Measurements from ENCODE around the gene CLASP1. TPM values are rescaled to one million over a fixed set of nuclear protein-coding genes. Genes with fewer than 3 reads are reported as not detected.
A peak's percentile ranks its signal among the peaks of the same experiment; 100 is the strongest.

The CLASP1 gene
- total and polyA plus RNA-seq, 2 experiments from 2014 or later = 16.6 to 56.3 TPM

DNA sequence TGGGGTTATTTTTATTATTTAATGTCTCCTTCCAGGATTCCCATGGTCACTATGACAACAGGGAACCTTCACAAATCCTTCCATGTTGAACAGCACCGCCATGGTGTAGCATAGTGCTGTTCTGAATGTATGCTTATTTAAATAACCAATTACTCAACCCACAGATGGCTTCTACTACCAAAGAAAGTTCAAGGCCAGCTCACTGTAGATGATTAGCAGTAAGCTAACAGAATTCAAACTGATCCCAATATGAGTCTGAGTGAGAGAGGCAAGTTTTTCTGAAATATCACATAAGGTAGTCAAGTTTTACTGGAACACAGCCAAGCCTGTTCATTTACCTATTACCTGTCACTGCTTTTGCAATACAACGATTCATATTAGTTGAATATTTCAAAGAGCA, 51.2 kb downstream of the CLASP1 start:
- H3K27ac Mint-ChIP-seq = no peak overlapping the region
- Histone ChIP-seq H3K27ac (ENCODE audit: low read depth) (0 out of 2 replicates have a peak overlapping the region, but pooled peaks have one; percentile 28), H3K36me3 (ENCODE audit: insufficient read depth) (no peaks in the 10 kb centered on the region), H3K4me1 (ENCODE audit: insufficient read depth) (0 out of 2 replicates have a peak, but pooled peaks cover 6% of the 10 kb centered on the region), H3K4me2 (no peak overlapping the region), H3K27me3 (ENCODE audit: insufficient read depth) (no peaks in the 10 kb centered on the region), H3K79me2 (replicated peaks; ENCODE audit: insufficient read depth) (peaks cover 89% of the 10 kb centered on the region), H3K9me2 (ENCODE audit: insufficient read depth) (no peaks in the 10 kb centered on the region), H3K4me3 (no peak overlapping the region), H2AFZ (no peak overlapping the region), H4K20me1 (replicated peaks; ENCODE audit: insufficient read depth) (peaks cover 7% of the 10 kb centered on the region), H3F3A (replicated peaks; ENCODE audit: low read depth) (no peaks in the 10 kb centered on the region; the same call in 1 of the 2 replicates)
- peaks cover 3% of the 10 kb centered on the region for H3K27me3 Mint-ChIP-seq (ENCODE audit: insufficient read depth, low read depth, poor library complexity)
- no peaks in the 10 kb centered on the region for H3K9me3 Mint-ChIP-seq
- no peak overlapping the region for H3K4me3 Mint-ChIP-seq
- DNase-seq (ENCODE audit: low spot score) = no peak
- peaks cover under 1% of the 10 kb centered on the region; the same call in 1 of the 3 replicates for H3K36me3 Mint-ChIP-seq (ENCODE audit: low read depth)
- ATAC-seq = no peak
- no peak for TF ChIP-seq EZH2 (IDR thresholded peaks at IDR 0.05; ENCODE audit: low read depth, unreplicated experiment)
- TF ChIP-seq CREB1 (CRISPR knock-in tag; IDR thresholded peaks at IDR 0.05; ENCODE audit: low read depth) = no peak
- no peak for TF ChIP-seq NANOG (IDR thresholded peaks at IDR 0.05; ENCODE audit: borderline replicate concordance)
- TF ChIP-seq EZH2phosphoT487 (IDR thresholded peaks at IDR 0.05; ENCODE audit: unreplicated experiment) = no peak
- no peak for TF ChIP-seq REST (IDR thresholded peaks at IDR 0.05; ENCODE audit: unreplicated experiment)
- no peak for TF ChIP-seq ZNF331 (CRISPR knock-in tag; IDR thresholded peaks at IDR 0.05; ENCODE audit: low read depth)
- no peak for TF ChIP-seq ETS1 (IDR thresholded peaks at IDR 0.05)
- H3K4me1 Mint-ChIP-seq = peaks cover 12% of the 10 kb centered on the region; the same call in 2 of the 3 replicates

DNA sequence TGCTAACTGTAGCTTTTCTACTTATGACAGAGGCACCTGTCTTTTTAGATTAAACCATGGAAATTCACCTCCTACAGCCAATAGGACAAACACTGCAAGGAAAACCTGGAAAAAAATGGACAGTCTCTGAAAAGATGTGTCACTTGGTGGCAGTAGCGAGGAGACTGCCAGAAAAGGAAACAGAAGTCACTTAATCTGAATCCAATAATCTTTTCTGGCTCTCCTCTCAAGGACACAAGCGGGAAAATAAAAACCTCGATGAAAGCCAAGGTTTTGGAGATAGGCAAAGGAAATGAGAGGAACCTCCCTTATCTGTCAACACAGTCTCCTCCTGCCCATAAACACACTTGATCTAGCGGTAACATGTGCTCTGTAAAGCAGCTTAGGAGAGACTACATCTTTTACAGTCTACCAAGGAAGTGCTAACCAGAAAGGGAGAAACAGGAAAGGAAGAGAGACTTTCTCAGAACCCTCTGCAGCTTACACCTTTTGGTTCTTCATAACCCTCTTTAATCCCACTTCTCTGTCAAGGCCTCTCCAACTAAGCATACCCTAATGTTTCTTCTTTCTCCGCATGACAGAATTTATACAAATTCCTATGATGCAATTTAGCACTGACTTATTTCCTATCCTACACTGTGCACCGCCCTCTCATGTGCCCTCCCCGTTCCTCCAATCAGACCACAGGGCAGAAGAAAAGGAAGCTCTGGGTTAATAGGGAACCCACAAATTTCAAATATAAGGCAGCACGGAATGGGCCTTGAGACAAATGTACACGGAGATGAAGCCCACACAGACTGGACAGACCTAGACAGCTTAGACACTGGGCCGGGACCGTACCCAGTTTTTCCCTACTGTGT, 52.8 kb downstream of the CLASP1 start:
- Histone ChIP-seq H3K9me2 (ENCODE audit: insufficient read depth) (no peaks in the 10 kb centered on the region), H3K27ac (ENCODE audit: low read depth) (peak overlapping the region; percentile 11; the same call in 1 of the 2 replicates), H4K20me1 (replicated peaks; ENCODE audit: insufficient read depth) (peaks cover 12% of the 10 kb centered on the region; the same call in 1 of the 2 replicates), H3K27me3 (ENCODE audit: insufficient read depth) (no peaks in the 10 kb centered on the region), H3K36me3 (ENCODE audit: insufficient read depth) (no peaks in the 10 kb centered on the region), H3K4me3 (no peak overlapping the region), H3K4me1 (ENCODE audit: insufficient read depth) (0 out of 2 replicates have a peak, but pooled peaks cover 6% of the 10 kb centered on the region), H3K4me2 (no peak overlapping the region), H3K79me2 (replicated peaks; ENCODE audit: insufficient read depth) (peaks cover 87% of the 10 kb centered on the region), H2AFZ (no peak overlapping the region), H3F3A (replicated peaks; ENCODE audit: low read depth) (no peaks in the 10 kb centered on the region; the same call in 1 of the 2 replicates)
- TF ChIP-seq ETS1 (IDR thresholded peaks at IDR 0.05) (no peak), CTCF (conservative IDR thresholded peaks at IDR 0.05; ENCODE audit: low read depth in 2 of 2) (peak; percentile 61)
- no peak overlapping the region; the same call in 2 of the 3 replicates for H3K4me3 Mint-ChIP-seq
- peak; percentile 60 for DNase-seq (ENCODE audit: low spot score)
- no peaks in the 10 kb centered on the region for H3K9me3 Mint-ChIP-seq
- ATAC-seq = peak; percentile 59
- peaks cover 3% of the 10 kb centered on the region; the same call in 1 of the 3 replicates for H3K36me3 Mint-ChIP-seq (ENCODE audit: low read depth)
- peaks cover 12% of the 10 kb centered on the region; the same call in 2 of the 3 replicates for H3K4me1 Mint-ChIP-seq
- H3K27ac Mint-ChIP-seq = no peak overlapping the region
- H3K27me3 Mint-ChIP-seq (ENCODE audit: insufficient read depth, low read depth, poor library complexity) = peaks cover 3% of the 10 kb centered on the region
